IMR-90 (cell line): Measurements from ENCODE around the gene NCOA7. TPM values are rescaled to one million over a fixed set of nuclear protein-coding genes. Genes with fewer than 3 reads are reported as not detected.

Source experiments
- ATAC-seq: fragments of 200-7000 bp; cut with Tn5 transposase; 2 replicates; pipeline ENCODE4 v1.9.1; 2020; ENCODE audit warnings: low read depth, mild to moderate bottlenecking, moderate library complexity
- BruUV-seq: library from RNA; stranded (reverse); fragments of 400-500 nt; replicated peaks from 2 replicates; lab custom pipeline; 2021; lab: Mats Ljungman, UMichigan
- CTCF ChIA-PET: fragments of 300-600 bp; formaldehyde crosslinking; extraction: SDS; loops from one replicate; lab custom pipeline; 2021; ENCODE audit warnings: antibody characterized with exemption; lab: Yijun Ruan, JAX
- POLR2A ChIA-PET: fragments of 300-600 bp; sonication (Branson Sonifier 250); formaldehyde crosslinking; loops from one replicate; lab custom pipeline; 2022; ENCODE audit warnings: antibody characterized with exemption; ENCODE audit not compliant: unreplicated experiment; lab: Charles Lee
- DNase-seq: peaks from one replicate; pipeline ENCODE4 v3.0.0; 2013
- H2AFZ ChIP-seq: replicated peaks from 2 replicates; pipeline ENCODE3; 2013; ENCODE audit warnings: low read length, mild to moderate bottlenecking; ENCODE audit not compliant: poor library complexity
- H2AK5ac ChIP-seq: 2 replicates; pipeline ENCODE4 v1.6.1; 2013; ENCODE audit warnings: low read depth, low read length, inconsistent platforms
- H2AK9ac ChIP-seq: replicated peaks from 2 replicates; pipeline ENCODE3; 2013; ENCODE audit warnings: mild to moderate bottlenecking, low read depth, low read length, moderate library complexity; ENCODE audit not compliant: poor library complexity
- H2BK120ac ChIP-seq: 2 replicates; pipeline ENCODE4 v1.6.1; 2013; ENCODE audit warnings: low read depth, low read length, inconsistent platforms
- H2BK15ac ChIP-seq: 3 replicates; pipeline ENCODE4 v1.6.1; 2013; ENCODE audit warnings: low read depth, low read length, inconsistent platforms
- H2BK20ac ChIP-seq: 2 replicates; pipeline ENCODE4 v1.6.1; 2013; ENCODE audit warnings: low read depth, mild to moderate bottlenecking, inconsistent platforms, low read length, moderate library complexity
- H2BK5ac ChIP-seq: 2 replicates; pipeline ENCODE4 v1.6.1; 2013; ENCODE audit warnings: mild to moderate bottlenecking, low read depth, low read length, inconsistent platforms; ENCODE audit not compliant: poor library complexity, severe bottlenecking
- H3K14ac ChIP-seq: replicated peaks from 2 replicates; pipeline ENCODE4 v1.6.1; 2013; ENCODE audit warnings: low read depth, low read length, inconsistent platforms
- H3K18ac ChIP-seq: 2 replicates; pipeline ENCODE4 v1.6.1; 2013; ENCODE audit warnings: low read depth, low read length, control low read depth
- H3K23ac ChIP-seq: 2 replicates; pipeline ENCODE4 v1.6.1; 2013; ENCODE audit warnings: low read depth, low read length, inconsistent platforms
- H3K27ac ChIP-seq: 2 replicates; pipeline ENCODE4 v1.5.1; 2013; ENCODE audit warnings: mild to moderate bottlenecking, control low read depth, low read length; ENCODE audit not compliant: insufficient read depth
- H3K27me3 ChIP-seq: 2 replicates; pipeline ENCODE4 v1.6.1; 2013; ENCODE audit warnings: low read length; ENCODE audit not compliant: control insufficient read depth, insufficient read depth
- H3K36me3 ChIP-seq: 2 replicates; pipeline ENCODE4 v1.6.1; 2013; ENCODE audit warnings: low read length, mixed read lengths; ENCODE audit not compliant: control insufficient read depth, insufficient read depth
- H3K4ac ChIP-seq: 2 replicates; pipeline ENCODE4 v1.6.1; 2013; ENCODE audit warnings: low read depth, low read length, inconsistent platforms
- H3K4me1 ChIP-seq: 2 replicates; pipeline ENCODE4 v1.6.1; 2013; ENCODE audit warnings: low read length, mixed read lengths; ENCODE audit not compliant: control insufficient read depth, insufficient read depth
- H3K4me2 ChIP-seq: 2 replicates; pipeline ENCODE4 v1.6.1; 2013; ENCODE audit warnings: low read depth, mild to moderate bottlenecking, control low read depth, low read length, moderate library complexity
- H3K4me3 ChIP-seq: 2 replicates; pipeline ENCODE4 v1.5.1; 2013; ENCODE audit warnings: low read depth, mild to moderate bottlenecking, control low read depth, low read length, moderate library complexity; ENCODE audit not compliant: insufficient read depth
- H3K56ac ChIP-seq: 2 replicates; pipeline ENCODE4 v1.6.1; 2013; ENCODE audit warnings: low read length, inconsistent platforms; ENCODE audit not compliant: insufficient read depth; ENCODE audit errors: extremely low read depth
- H3K79me1 ChIP-seq, 2 experiments: 2 replicates each; pipeline ENCODE4 v1.6.1; 2013; ENCODE audit warnings: low read length in 2 of 2, inconsistent platforms in 1 of 2, low read depth in 1 of 2
- H3K9ac ChIP-seq: 2 replicates; pipeline ENCODE4 v1.6.1; 2013; ENCODE audit warnings: low read depth, low read length, control low read depth
- H3K9me1 ChIP-seq: 2 replicates; pipeline ENCODE4 v1.6.1; 2013; ENCODE audit warnings: low read length, inconsistent platforms; ENCODE audit not compliant: insufficient read depth
- H3K9me3 ChIP-seq: 2 replicates; pipeline ENCODE4 v1.6.1; 2013; ENCODE audit warnings: low read length; ENCODE audit not compliant: control insufficient read depth, insufficient read depth
- H4K20me1 ChIP-seq: 2 replicates; pipeline ENCODE4 v1.6.1; 2013; ENCODE audit warnings: low read length, inconsistent platforms; ENCODE audit not compliant: insufficient read depth
- H4K5ac ChIP-seq: 2 replicates; pipeline ENCODE4 v1.6.1; 2013; ENCODE audit warnings: mild to moderate bottlenecking, low read depth, low read length, control low read depth
- H4K8ac ChIP-seq, 2 experiments: 2 replicates each; pipeline ENCODE4 v1.6.1; 2013; ENCODE audit warnings: low read depth in 2 of 2, low read length in 2 of 2, control low read depth in 1 of 2, inconsistent platforms in 1 of 2
- H4K91ac ChIP-seq: 2 replicates; pipeline ENCODE4 v1.6.1; 2013; ENCODE audit warnings: low read depth, low read length, inconsistent platforms; ENCODE audit not compliant: insufficient read depth
- BHLHE40 ChIP-seq: fragments of 150-350 bp; IDR thresholded peaks from 2 replicates; pipeline ENCODE4 v1.6.1; 2016; ENCODE audit warnings: mild to moderate bottlenecking, low read depth, low read length
- CEBPB ChIP-seq: IDR thresholded peaks from 2 replicates; pipeline ENCODE4 v1.6.1; 2012; ENCODE audit warnings: low read depth, low read length, improper control_type of control experiment
- CHD1 ChIP-seq: IDR thresholded peaks from 2 replicates; pipeline ENCODE4 v1.6.1; 2012; ENCODE audit warnings: low read depth, low read length, improper control_type of control experiment
- FOS ChIP-seq: fragments of 150-350 bp; IDR thresholded peaks from 2 replicates; pipeline ENCODE4 v1.6.1; 2016; ENCODE audit warnings: low read depth, low read length
- MAFK ChIP-seq: IDR thresholded peaks from 2 replicates; pipeline ENCODE4 v1.6.1; 2012; ENCODE audit warnings: low read depth, low read length, improper control_type of control experiment
- MAZ ChIP-seq: IDR thresholded peaks from 2 replicates; pipeline ENCODE4 v1.6.1; 2012; ENCODE audit warnings: low read depth, mild to moderate bottlenecking, low read length, improper control_type of control experiment, moderate library complexity, borderline replicate concordance
- MXI1 ChIP-seq: IDR thresholded peaks from 2 replicates; pipeline ENCODE4 v1.6.1; 2012; ENCODE audit warnings: low read depth, mild to moderate bottlenecking, low read length, moderate library complexity, borderline replicate concordance
- NFE2L2 ChIP-seq: fragments of 150-350 bp; IDR thresholded peaks from 2 replicates; pipeline ENCODE4 v1.6.1; 2016; ENCODE audit warnings: low read depth, mild to moderate bottlenecking, low read length
- POLR2A ChIP-seq: IDR thresholded peaks from 2 replicates; pipeline ENCODE4 v1.6.1; 2012; ENCODE audit warnings: mild to moderate bottlenecking, low read depth, low read length
- RAD21 ChIP-seq: IDR thresholded peaks from 2 replicates; pipeline ENCODE4 v1.6.1; 2012; ENCODE audit warnings: low read length, improper control_type of control experiment
- RCOR1 ChIP-seq: IDR thresholded peaks from 2 replicates; pipeline ENCODE4 v1.6.1; 2012; ENCODE audit warnings: mild to moderate bottlenecking, low read length, improper control_type of control experiment; ENCODE audit not compliant: insufficient replicate concordance
- RFX5 ChIP-seq: IDR thresholded peaks from 2 replicates; pipeline ENCODE4 v1.8.0; 2012; ENCODE audit warnings: low read depth, mild to moderate bottlenecking, low read length, moderate library complexity
- SMC3 ChIP-seq: fragments of 150-350 bp; IDR thresholded peaks from 2 replicates; pipeline ENCODE4 v1.6.1; 2016; ENCODE audit warnings: low read depth, mild to moderate bottlenecking, antibody characterized with exemption, low read length, moderate library complexity
- WGBS, 2 experiments: methylation state at CpG; one replicate each; pipeline versions ENCODE4 v1.1.5 to v1.1.7; 2013; ENCODE audit warnings: missing lambda C conversion rate in 2 of 2; ENCODE audit not compliant: insufficient read length in 1 of 2; ENCODE audit errors: extremely low coverage in 2 of 2; 5-methylcytosine and 5-hydroxymethylcytosine counted together
- dilution Hi-C: fragments of 300-500 bp; cut with HindIII; formaldehyde crosslinking; loops from one replicate; pipeline ENCODE4 v1.14.3; 2018; ENCODE audit warnings: low sequenced_read_pairs; ENCODE audit not compliant: unreplicated experiment
- in situ Hi-C: fragments of 300-500 bp; cut with MboI; formaldehyde crosslinking; loops from 3 replicates; pipeline ENCODE4 v1.14.3; 2019; ENCODE audit warnings: low sequenced_read_pairs, inconsistent platforms, mixed read lengths
- intact Hi-C: fragments of 100-400 bp; cut with micrococcal nuclease; formaldehyde crosslinking; loops from 2 replicates; pipeline ENCODE4 v1.10.0; 2022
- polyA plus RNA-seq, 3 experiments: library from polyadenylated mRNA; depleted of rRNA; stranded (reverse); fragments of >200 nt; gene quantifications; 2 replicates each; pipeline ENCODE4 v1.2.3, GENCODE V29; 2012; ENCODE audit warnings: low replicate concordance in 1 of 3
- total RNA-seq: library from RNA; depleted of rRNA; stranded (reverse); fragments of >200 nt; gene quantifications from 2 replicates; pipeline ENCODE4 v1.2.3, GENCODE V29; 2012
- TF ChIP-seq, protein P1 (sequence below): fragments of 150-350 bp; IDR thresholded peaks from 2 replicates; pipeline ENCODE4 v1.6.1; 2017; ENCODE audit warnings: mild to moderate bottlenecking, antibody characterized with exemption, low read length, low read depth
- TF ChIP-seq, protein P2 (sequence below): conservative IDR thresholded peaks from 2 replicates; pipeline ENCODE4 v1.5.1; 2012; ENCODE audit warnings: mild to moderate bottlenecking, low read depth, low read length, improper control_type of control experiment

NCOA7 gene
- total and polyA plus RNA-seq, 2 of the 4 experiments (the other 2 are of a cell fraction): 12.6 to 12.9 TPM

DNA sequence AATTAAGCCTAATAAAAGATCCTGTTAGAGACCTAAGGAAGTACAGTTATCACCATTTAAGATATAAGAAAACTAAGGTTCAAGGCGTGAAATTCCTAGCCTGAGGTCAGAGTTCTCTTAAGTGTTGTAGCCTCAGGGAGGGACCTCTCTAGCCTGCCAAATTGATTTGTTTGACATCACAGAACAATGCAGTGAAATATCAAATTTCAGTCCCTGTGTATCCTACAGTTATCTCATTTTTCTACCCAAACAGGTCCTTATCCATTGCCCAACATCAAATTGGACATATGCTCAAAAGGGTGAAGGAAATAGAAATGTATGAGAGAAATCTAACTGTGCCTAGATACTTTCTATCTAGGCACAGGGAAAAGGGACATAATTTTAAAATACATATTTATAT lies 63.0 kb downstream of the NCOA7 start:
- Histone ChIP-seq H3K4me1 (no peaks in the 10 kb centered on the region), H2BK20ac (no peak overlapping the region), H3K56ac (no peak overlapping the region), H3K27ac (no peak overlapping the region), H4K20me1 (no peaks in the 10 kb centered on the region), H3K18ac (no peak overlapping the region), H3K9me3 (no peaks in the 10 kb centered on the region), H3K9ac (no peak overlapping the region), H2BK120ac (no peak overlapping the region), H3K79me1 (no peaks in the 10 kb centered on the region; a peak in 2 of 4 replicates), H4K5ac (no peak overlapping the region), H3K27me3 (no peaks in the 10 kb centered on the region), H3K23ac (no peak overlapping the region), H3K4me2 (no peak overlapping the region), H4K8ac (no peak overlapping the region), H3K9me1 (no peaks in the 10 kb centered on the region), H3K4me3 (no peak overlapping the region), H3K14ac (no peak overlapping the region), H4K91ac (no peak overlapping the region), H2BK5ac (no peak overlapping the region), H2AFZ (no peak overlapping the region), H3K4ac (no peak overlapping the region), H2BK15ac (no peak overlapping the region), H3K36me3 (no peaks in the 10 kb centered on the region), H2AK5ac (no peak overlapping the region), H2AK9ac (no peak overlapping the region)
- WGBS, 2 experiments: no CpG with 5 or more reads among the region's 1 CpG
- ChIA-PET POLR2A (no interaction called here), CTCF (no interaction called here)
- BruUV-seq: no TSS peak
- in situ Hi-C loops (no loop called here), dilution Hi-C loops (no loop called here), intact Hi-C loops (no loop called here)
- ATAC-seq (no peak), DNase-seq (no peak)
- TF ChIP-seq SMC3: no peak
- TF ChIP-seq NFE2L2: no peak
- TF ChIP-seq, protein P1, sequence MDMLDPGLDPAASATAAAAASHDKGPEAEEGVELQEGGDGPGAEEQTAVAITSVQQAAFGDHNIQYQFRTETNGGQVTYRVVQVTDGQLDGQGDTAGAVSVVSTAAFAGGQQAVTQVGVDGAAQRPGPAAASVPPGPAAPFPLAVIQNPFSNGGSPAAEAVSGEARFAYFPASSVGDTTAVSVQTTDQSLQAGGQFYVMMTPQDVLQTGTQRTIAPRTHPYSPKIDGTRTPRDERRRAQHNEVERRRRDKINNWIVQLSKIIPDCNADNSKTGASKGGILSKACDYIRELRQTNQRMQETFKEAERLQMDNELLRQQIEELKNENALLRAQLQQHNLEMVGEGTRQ: no peak
- TF ChIP-seq MXI1: no peak
- no peak for TF ChIP-seq CHD1
- no peak for TF ChIP-seq CEBPB
- no peak for TF ChIP-seq MAZ
- no peak for TF ChIP-seq POLR2A
- TF ChIP-seq FOS: no peak
- no peak for TF ChIP-seq RAD21
- no peak for TF ChIP-seq MAFK
- TF ChIP-seq RFX5: no peak
- TF ChIP-seq BHLHE40: no peak
- TF ChIP-seq, protein P2, sequence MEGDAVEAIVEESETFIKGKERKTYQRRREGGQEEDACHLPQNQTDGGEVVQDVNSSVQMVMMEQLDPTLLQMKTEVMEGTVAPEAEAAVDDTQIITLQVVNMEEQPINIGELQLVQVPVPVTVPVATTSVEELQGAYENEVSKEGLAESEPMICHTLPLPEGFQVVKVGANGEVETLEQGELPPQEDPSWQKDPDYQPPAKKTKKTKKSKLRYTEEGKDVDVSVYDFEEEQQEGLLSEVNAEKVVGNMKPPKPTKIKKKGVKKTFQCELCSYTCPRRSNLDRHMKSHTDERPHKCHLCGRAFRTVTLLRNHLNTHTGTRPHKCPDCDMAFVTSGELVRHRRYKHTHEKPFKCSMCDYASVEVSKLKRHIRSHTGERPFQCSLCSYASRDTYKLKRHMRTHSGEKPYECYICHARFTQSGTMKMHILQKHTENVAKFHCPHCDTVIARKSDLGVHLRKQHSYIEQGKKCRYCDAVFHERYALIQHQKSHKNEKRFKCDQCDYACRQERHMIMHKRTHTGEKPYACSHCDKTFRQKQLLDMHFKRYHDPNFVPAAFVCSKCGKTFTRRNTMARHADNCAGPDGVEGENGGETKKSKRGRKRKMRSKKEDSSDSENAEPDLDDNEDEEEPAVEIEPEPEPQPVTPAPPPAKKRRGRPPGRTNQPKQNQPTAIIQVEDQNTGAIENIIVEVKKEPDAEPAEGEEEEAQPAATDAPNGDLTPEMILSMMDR: no peak
- no peak for TF ChIP-seq RCOR1
